Ammon's horn (tissue), 1 donor: Measurements from ENCODE around the gene SEPTIN8.
A peak's percentile ranks its signal among the peaks of the same experiment; 100 is the strongest.

Experiments
- DNase-seq: peaks from one replicate; pipeline ENCODE4 v3.0.0-alpha.2; 2016; ENCODE audit warnings: low spot score

The SEPTIN8 gene

GRCh38 chr5:132763181-132764036, 13.6 kb downstream of the SEPTIN8 start:
- DNase-seq = no peak

GRCh38 chr5:132762246-132763000, 14.6 kb downstream of the SEPTIN8 start:
- DNase-seq = no peak

GRCh38 chr5:132761321-132762240, 15.5 kb downstream of the SEPTIN8 start:
- no peak for DNase-seq

GRCh38 chr5:132760601-132761317, 16.3 kb downstream of the SEPTIN8 start:
- no peak for DNase-seq

- DNase-seq = no peak
These were observed 17.0 kb downstream of the SEPTIN8 start for GRCh38 chr5:132760049-132760420.

GRCh38 chr5:132759114-132760048, 17.7 kb downstream of the SEPTIN8 start:
- no peak for DNase-seq

GRCh38 chr5:132758451-132758850, 18.6 kb downstream of the SEPTIN8 start:
- DNase-seq = no peak

- DNase-seq = no peak
These were observed 20.5 kb downstream of the SEPTIN8 start for GRCh38 chr5:132756542-132756941.

- no peak for DNase-seq
These were observed 22.1 kb downstream of the SEPTIN8 start for GRCh38 chr5:132754947-132755346.

GRCh38 chr5:132754111-132754510, 22.9 kb downstream of the SEPTIN8 start:
- no peak for DNase-seq

GRCh38 chr5:132753135-132753987, 23.7 kb downstream of the SEPTIN8 start:
- peak; percentile 93 for DNase-seq

- no peak for DNase-seq
These were observed 24.4 kb downstream of the SEPTIN8 start for GRCh38 chr5:132752581-132753125.

GRCh38 chr5:132751971-132752580, 25.0 kb downstream of the SEPTIN8 start:
- no peak for DNase-seq

GRCh38 chr5:132751444-132751843, 25.6 kb downstream of the SEPTIN8 start:
- DNase-seq = no peak

GRCh38 chr5:132750471-132751230, 26.4 kb downstream of the SEPTIN8 start:
- no peak for DNase-seq

- DNase-seq = no peak
These were observed 27.5 kb downstream of the SEPTIN8 start for GRCh38 chr5:132749506-132749905.

- no peak for DNase-seq
These were observed 28.5 kb downstream of the SEPTIN8 start for GRCh38 chr5:132748522-132749000.
